Cardiac muscle cell (in vitro differentiated cells and primary cell): ENCODE results near the gene CRHBP. TPM values are rescaled to one million over a fixed set of nuclear protein-coding genes. Genes with fewer than 3 reads are reported as not detected.

Experiments used
- DNase-seq, 2 donors: peaks; one replicate each; pipeline versions ENCODE4 v3.0.0 to v3.0.0-alpha.2; 2010 to 2017; ENCODE audit warnings: low read depth in 1 of 2, low spot score in 1 of 2
- H3K27ac ChIP-seq: fragments of 200-600 bp; sonication (generic); 2 replicates; pipeline ENCODE4 v1.5.1; 2016
- H3K27me3 ChIP-seq: fragments of 200-600 bp; sonication (generic); 2 replicates; pipeline ENCODE4 v1.6.0; 2016; ENCODE audit warnings: control low read depth
- H3K36me3 ChIP-seq: fragments of 200-600 bp; sonication (generic); 2 replicates; pipeline ENCODE4 v1.5.1; 2016; ENCODE audit warnings: control low read depth
- H3K4me1 ChIP-seq: fragments of 200-600 bp; sonication (generic); 2 replicates; pipeline ENCODE4 v1.8.1; 2017; ENCODE audit warnings: low read depth, mild to moderate bottlenecking, mixed run types
- H3K4me3 ChIP-seq: fragments of 200-600 bp; sonication (generic); 2 replicates; pipeline ENCODE4 v1.5.1; 2016; ENCODE audit warnings: mild to moderate bottlenecking
- H3K9me3 ChIP-seq: fragments of 200-600 bp; sonication (generic); 2 replicates; pipeline ENCODE4 v1.5.1; 2017; ENCODE audit warnings: low read depth, mild to moderate bottlenecking, control low read depth
- polyA plus RNA-seq: library from polyadenylated mRNA; unstranded; fragments of >200 nt; fragmentation: Nextera tagmentation; extraction: Ambion mirVana; gene quantifications from 2 replicates; pipeline ENCODE4 v1.2.1, GENCODE V29; 2016
- total RNA-seq: library from RNA; depleted of rRNA; stranded (reverse); fragments of >200 nt; gene quantifications from 2 replicates; pipeline ENCODE4 v1.2.3, GENCODE V29; 2016
- TF ChIP-seq, protein P1 (sequence below): IDR thresholded peaks from 2 replicates; pipeline ENCODE4 v1.5.1; 2012; ENCODE audit warnings: low read depth, mild to moderate bottlenecking, low read length

The CRHBP gene
- total and polyA plus RNA-seq, 2 experiments from 2014 or later = 6.8 to 24.6 TPM

DNA sequence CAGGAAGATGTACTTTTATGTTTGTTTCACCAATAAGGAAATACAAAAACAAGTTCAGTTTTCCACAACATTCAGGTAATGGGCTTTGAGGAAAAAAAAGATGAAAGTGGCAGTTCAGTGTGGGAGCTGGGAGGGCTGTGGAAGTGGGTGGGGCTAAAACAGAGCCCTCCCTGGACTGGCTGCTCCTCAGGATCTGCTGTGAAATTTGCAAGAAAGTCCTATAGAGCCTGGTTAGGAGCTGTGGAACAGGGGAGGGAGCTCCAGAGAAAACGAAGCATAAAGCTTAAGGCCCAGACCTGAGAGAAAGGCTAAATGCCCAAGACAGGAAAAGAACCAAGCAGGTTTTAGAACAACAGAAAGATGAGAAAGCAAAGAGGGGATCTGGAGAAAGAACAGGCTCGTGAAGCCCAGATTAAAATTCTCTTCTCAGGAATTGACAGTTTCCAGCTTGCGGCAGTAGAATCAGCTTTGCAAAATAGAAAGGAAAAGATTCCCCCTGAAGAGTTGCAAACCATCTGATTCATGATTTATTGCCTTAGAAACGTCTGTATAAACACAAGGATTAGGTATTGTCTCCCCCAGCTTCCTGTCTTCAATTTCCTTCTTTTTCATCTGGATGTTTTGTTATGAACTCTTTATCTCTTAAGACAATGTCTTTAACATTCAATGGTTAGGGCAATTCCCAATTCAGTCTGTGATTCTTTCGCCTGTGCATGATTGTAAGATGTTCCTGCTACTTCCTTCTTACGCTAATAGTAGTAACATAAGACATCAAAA is 26.3 kb upstream of the CRHBP start:
- Histone ChIP-seq H3K4me3 (no peak overlapping the region), H3K9me3 (no peaks in the 10 kb centered on the region), H3K36me3 (no peaks in the 10 kb centered on the region), H3K4me1 (no peaks in the 10 kb centered on the region), H3K27ac (no peak overlapping the region), H3K27me3 (no peaks in the 10 kb centered on the region)
- peak in 1 of 2 donors; percentile 10 for DNase-seq
- TF ChIP-seq, protein P1, sequence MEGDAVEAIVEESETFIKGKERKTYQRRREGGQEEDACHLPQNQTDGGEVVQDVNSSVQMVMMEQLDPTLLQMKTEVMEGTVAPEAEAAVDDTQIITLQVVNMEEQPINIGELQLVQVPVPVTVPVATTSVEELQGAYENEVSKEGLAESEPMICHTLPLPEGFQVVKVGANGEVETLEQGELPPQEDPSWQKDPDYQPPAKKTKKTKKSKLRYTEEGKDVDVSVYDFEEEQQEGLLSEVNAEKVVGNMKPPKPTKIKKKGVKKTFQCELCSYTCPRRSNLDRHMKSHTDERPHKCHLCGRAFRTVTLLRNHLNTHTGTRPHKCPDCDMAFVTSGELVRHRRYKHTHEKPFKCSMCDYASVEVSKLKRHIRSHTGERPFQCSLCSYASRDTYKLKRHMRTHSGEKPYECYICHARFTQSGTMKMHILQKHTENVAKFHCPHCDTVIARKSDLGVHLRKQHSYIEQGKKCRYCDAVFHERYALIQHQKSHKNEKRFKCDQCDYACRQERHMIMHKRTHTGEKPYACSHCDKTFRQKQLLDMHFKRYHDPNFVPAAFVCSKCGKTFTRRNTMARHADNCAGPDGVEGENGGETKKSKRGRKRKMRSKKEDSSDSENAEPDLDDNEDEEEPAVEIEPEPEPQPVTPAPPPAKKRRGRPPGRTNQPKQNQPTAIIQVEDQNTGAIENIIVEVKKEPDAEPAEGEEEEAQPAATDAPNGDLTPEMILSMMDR = no peak

DNA sequence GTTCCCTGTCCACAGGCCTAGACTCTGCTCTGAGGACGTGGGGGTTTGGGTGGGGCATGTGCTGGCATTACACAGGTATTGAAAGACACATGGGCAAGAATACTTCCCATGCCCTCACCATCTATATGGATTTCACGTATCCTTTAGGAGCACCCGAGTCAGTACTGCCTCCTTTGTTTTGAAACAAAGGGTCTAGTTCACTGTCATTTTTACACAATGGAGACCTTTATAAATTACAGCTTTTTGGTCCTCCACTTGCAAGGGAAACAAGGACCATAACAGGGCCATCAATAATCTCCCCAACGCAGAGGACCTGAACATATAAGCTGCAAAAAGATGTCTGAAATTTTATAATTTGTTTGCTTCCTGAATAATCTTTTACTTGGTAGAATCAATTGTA is 24.9 kb upstream of the CRHBP start:
- TF ChIP-seq, protein P1 = no peak
- H3K27me3 ChIP-seq = no peaks in the 10 kb centered on the region
- H3K9me3 ChIP-seq = no peaks in the 10 kb centered on the region
- H3K4me1 ChIP-seq = no peaks in the 10 kb centered on the region
- no peaks in the 10 kb centered on the region for H3K36me3 ChIP-seq
- no peak overlapping the region for H3K4me3 ChIP-seq
- DNase-seq = no peak
- no peak overlapping the region for H3K27ac ChIP-seq

DNA sequence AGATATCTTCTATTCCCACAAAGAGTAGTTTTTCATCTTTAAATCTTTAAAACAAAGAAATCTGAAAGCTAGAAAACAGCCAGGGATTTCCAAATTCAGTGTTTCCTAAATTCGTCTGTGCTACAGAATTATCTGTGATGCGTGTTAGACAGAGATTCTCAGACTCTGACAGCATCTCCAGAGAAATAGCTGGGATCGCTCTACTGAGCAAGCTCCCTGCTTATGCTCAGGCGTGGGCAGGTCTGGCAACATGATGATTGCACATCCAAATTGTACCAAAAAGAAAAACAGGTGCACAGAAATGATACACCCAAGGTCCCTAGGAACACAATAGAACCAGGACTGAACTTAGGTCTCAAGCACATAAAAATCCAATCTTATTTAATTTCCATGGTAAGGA is 22.8 kb upstream of the CRHBP start:
- Histone ChIP-seq H3K27ac (no peak overlapping the region), H3K4me3 (no peak overlapping the region), H3K27me3 (no peaks in the 10 kb centered on the region), H3K36me3 (no peaks in the 10 kb centered on the region), H3K9me3 (no peaks in the 10 kb centered on the region), H3K4me1 (no peaks in the 10 kb centered on the region)
- no peak for DNase-seq
- TF ChIP-seq, protein P1 = no peak

DNA sequence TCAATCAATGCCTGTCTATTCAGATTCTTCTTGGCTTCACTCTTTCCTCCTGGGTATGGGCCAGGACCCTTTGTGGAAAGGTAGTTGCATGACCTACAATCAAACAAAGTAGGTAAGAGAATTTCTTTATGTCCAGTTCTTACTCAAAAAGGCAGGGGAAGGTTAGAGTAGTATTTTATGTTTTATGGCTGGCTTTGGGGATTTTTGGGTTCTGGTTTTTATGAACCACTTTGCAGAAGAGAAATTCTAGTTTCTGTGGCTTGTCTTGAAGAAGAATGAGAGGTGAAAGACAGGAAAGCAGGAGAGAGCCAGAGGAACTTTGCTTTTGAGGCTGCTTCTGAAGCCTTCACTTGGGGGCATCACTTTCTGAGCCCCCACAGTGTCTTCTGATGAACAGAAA is 14.7 kb upstream of the CRHBP start:
- Histone ChIP-seq H3K36me3 (no peaks in the 10 kb centered on the region), H3K4me1 (no peaks in the 10 kb centered on the region), H3K4me3 (no peak overlapping the region), H3K27me3 (no peaks in the 10 kb centered on the region), H3K27ac (no peak overlapping the region), H3K9me3 (no peaks in the 10 kb centered on the region)
- TF ChIP-seq, protein P1 = no peak
- no peak for DNase-seq

DNA sequence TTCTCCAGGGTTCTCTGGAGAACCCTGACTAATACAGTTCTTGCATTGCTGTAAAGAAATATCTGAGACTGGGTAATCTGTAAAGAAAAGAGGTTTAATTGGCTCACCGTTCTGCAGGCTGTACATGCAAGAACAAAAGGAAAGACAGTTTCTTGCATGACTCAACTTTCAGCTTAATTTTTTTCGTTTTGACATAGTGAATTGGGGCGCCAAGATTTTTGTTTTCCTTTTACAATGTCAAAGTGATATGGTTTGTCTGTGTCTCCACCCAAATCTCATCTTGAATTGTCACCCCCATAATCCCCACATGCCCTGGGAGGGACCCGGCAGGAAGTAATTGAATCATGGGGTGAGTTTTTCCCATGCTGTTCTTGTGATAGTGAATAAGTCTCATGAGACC is 11.8 kb upstream of the CRHBP start:
- Histone ChIP-seq H3K4me1 (peaks cover 19% of the 10 kb centered on the region), H3K9me3 (no peaks in the 10 kb centered on the region), H3K27ac (no peak overlapping the region), H3K27me3 (no peaks in the 10 kb centered on the region), H3K36me3 (no peaks in the 10 kb centered on the region), H3K4me3 (no peak overlapping the region)
- TF ChIP-seq, protein P1 = no peak
- no peak for DNase-seq
